Adrenal gland (tissue), 19 donors: ENCODE data around the gene MSH5. TPM values are rescaled to one million over a fixed set of nuclear protein-coding genes. Genes with fewer than 3 reads are reported as not detected.
A peak's percentile ranks its signal among the peaks of the same experiment; 100 is the strongest.

Experiments used
- DNase-seq, 7 donors: peaks; one replicate each; pipeline ENCODE4 v3.0.0-alpha.2; 2019 to 2020
- H3K27ac ChIP-seq, 5 donors: fragments of 200-600 bp; sonication (generic) in 4 of 5; 1 replicate in 3 of 5; 2 replicates in 2 of 5; pipeline versions ENCODE4 v1.5.1 to v1.8.0; 2016 to 2020; ENCODE audit warnings: mild to moderate bottlenecking in 1 of 5
- H3K27me3 ChIP-seq: fragments of 200-600 bp; 2 replicates; pipeline ENCODE4 v1.8.0; 2021
- H3K36me3 ChIP-seq, 2 donors: fragments of 200-600 bp; replicated peaks in 1 of 2; 1 replicate in 1 of 2; 2 replicates in 1 of 2; pipeline versions ENCODE4 v1.5.1 to v1.8.0; 2018 to 2022
- H3K4me1 ChIP-seq, 2 donors: fragments of 200-600 bp; replicated peaks in 1 of 2; 1 replicate in 1 of 2; 2 replicates in 1 of 2; pipeline versions ENCODE4 v1.5.1 to v1.8.0; 2018 to 2021
- H3K4me3 ChIP-seq, 4 donors: fragments of 200-600 bp; sonication (generic) in 3 of 4; one replicate each; pipeline ENCODE4 v1.5.1; 2016 to 2018
- H3K9me3 ChIP-seq, 3 donors: fragments of 200-600 bp; sonication (generic) in 1 of 3; replicated peaks in 1 of 3; 1 replicate in 2 of 3; 2 replicates in 1 of 3; pipeline versions ENCODE4 v1.5.1 to v1.8.0; 2016 to 2021
- POLR2A ChIP-seq, 2 donors: fragments of 450-650 bp; IDR thresholded peaks; one replicate each; pipeline ENCODE4 v1.6.1; 2017; ENCODE audit warnings: antibody characterized with exemption in 2 of 2, mild to moderate bottlenecking in 2 of 2, moderate library complexity in 1 of 2
- WGBS, 4 donors: extraction: QIAGEN DNeasy Blood & Tissue Kit in 2 of 4; methylation state at CpG; one replicate each; pipeline versions ENCODE4 v1.1.5 to v1.1.7; 2013 to 2017; 5-methylcytosine and 5-hydroxymethylcytosine counted together
- intact Hi-C, 2 donors: fragments of 100-400 bp; cut with DNase I; formaldehyde crosslinking; loops; one replicate each; pipeline versions ENCODE4 v1.14.1 to v1.15.0; 2022 to 2023
- long read RNA-seq, 10 donors: library from polyadenylated mRNA in 3 of 10; unstranded in 2 of 10; stranded (forward) in 1 of 10; transcript quantifications; one replicate each; pipeline ENCODE4 v2.0.0 and lab custom pipeline, GENCODE V29; 2021 to 2026
- polyA plus RNA-seq, 3 donors: library from polyadenylated mRNA; stranded (reverse); fragments of 200-250 nt in 2 of 3; fragments of 350-450 nt in 1 of 3; fragmentation: Illumina TruSeq in 1 of 3; extraction: RNeasy Lipid Tissue Mini Kit (QIAGEN cat#74804) in 1 of 3; gene quantifications; one replicate each; pipeline ENCODE4 v1.2.3, GENCODE V29; 2013 to 2014
- total RNA-seq, 9 donors: library from RNA; depleted of rRNA in 4 of 9; stranded (reverse); fragments of >200 nt in 4 of 9; fragments of 120-200 nt in 1 of 9; fragmentation: NEBNext Ultra II Directional in 1 of 9; extraction: Animal tissue kit (Norgen Biotek cat#: 25700) in 1 of 9; gene quantifications; one replicate each; pipeline versions ENCODE4 v1.1.0 to v1.2.4, GENCODE V29; 2013 to 2023
- TF ChIP-seq, protein P1 (sequence below), 6 experiments: fragments of 450-650 bp in 4 of 6; fragments of 200-600 bp in 2 of 6; sonication (generic) in 1 of 6; IDR thresholded peaks; 1 replicate in 5 of 6; 2 replicates in 1 of 6; pipeline versions ENCODE4 v1.5.1 to v1.8.0; 2016 to 2021; ENCODE audit warnings: antibody characterized with exemption in 6 of 6, mild to moderate bottlenecking in 2 of 6, moderate library complexity in 1 of 6
- donor health status: healthy with polysubstance abuse.
- donor health status: Bipolar disorder and iron deficiency.
- donor health status: DM: yes; HTN: yes; CAD: no.
- donor health status: DM: no; HTN: no; CAD: no.
- donor health status: DM: no; HTN: no; CAD: no.
- donor health status: DM: yes; HTN: yes; CAD: no.

The MSH5 gene
- 10 to 100 TPM in 3 of 9 donors, 1 to 10 TPM in 6; 3.0 to 16.7 (median 5.9) TPM for total RNA-seq
- 10 to 100 TPM in 2 of 3 donors, 1 to 10 TPM in 1; 3.6 to 24.5 (median 16.8) TPM for polyA plus RNA-seq
- long read RNA-seq, donor 1, partial matches to known transcripts: 0 of 1 reads
- long read RNA-seq, donor 1, other reads (novel, unspliced or antisense): 0 of 1 reads
- long read RNA-seq, donor 2, partial matches to known transcripts: 0 of 1 reads
- long read RNA-seq, donor 2, other reads (novel, unspliced or antisense): 0 of 1 reads
- long read RNA-seq, donor 3: 0 reads
- long read RNA-seq, donor 4: 0 reads
- long read RNA-seq, donor 5: 0 reads
- long read RNA-seq, donor 6: 0 reads
- long read RNA-seq, donor 7: 0 reads
- long read RNA-seq, donor 8: 0 reads
- long read RNA-seq, donor 9: 0 reads
- long read RNA-seq, donor 10: 0 reads

DNA sequence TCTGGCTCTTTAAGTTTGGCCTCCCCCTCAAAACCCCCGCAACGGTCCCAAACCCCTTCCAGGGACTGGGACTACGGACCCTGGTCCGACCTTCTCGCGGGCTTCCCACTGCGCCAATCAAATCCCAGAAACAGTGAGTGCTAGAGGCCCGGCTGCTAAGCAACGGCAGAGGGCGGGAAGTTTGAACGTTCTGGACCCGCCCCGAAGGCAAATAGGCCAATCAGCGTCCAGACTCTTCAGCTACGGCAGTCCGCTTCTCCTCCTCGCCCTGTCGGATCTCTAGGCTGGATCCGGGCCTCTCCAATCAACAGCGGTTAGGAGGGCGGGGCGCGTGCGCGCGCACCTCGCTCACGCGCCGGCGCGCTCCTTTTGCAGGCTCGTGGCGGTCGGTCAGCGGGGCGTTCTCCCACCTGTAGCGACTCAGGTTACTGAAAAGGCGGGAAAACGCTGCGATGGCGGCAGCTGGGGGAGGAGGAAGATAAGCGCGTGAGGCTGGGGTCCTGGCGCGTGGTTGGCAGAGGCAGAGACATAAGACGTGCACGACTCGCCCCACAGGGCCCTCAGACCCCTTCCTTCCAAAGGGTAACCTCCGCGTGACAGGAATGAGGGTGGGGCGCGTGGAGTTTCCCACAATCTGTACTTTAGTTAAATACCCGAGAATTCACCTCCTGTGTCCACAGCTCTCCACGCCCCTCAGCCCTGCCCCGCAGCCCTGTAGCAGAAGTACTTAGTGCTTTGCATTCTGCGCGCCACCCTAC, at the start of gene MSH5:
TSS of gene MSH5 (plus strand) at position 367 of the 758 bp plus-strand sequence. CDS start 462 bp downstream, outside the sequence.
- Histone ChIP-seq H3K4me3 (peak within 1 kb of the TSS in 3 of 4 donors; percentile 59 to 84 (median 63)), H3K4me1 (peaks cover 10 to 41% of the 10 kb centered on the region in 2 donors), H3K27me3 (no peaks in the 10 kb centered on the region), H3K27ac (peak within 1 kb of the TSS in 3 of 5 donors; percentile 30 to 65 (median 60)), H3K36me3 (no peaks in the 10 kb centered on the region), H3K9me3 (no peaks in the 10 kb centered on the region)
- WGBS, 4 donors: 0 to 1% (median 0%) methylated on average over 18 to 58 of the region's 58 CpGs
- TF ChIP-seq, protein P1, sequence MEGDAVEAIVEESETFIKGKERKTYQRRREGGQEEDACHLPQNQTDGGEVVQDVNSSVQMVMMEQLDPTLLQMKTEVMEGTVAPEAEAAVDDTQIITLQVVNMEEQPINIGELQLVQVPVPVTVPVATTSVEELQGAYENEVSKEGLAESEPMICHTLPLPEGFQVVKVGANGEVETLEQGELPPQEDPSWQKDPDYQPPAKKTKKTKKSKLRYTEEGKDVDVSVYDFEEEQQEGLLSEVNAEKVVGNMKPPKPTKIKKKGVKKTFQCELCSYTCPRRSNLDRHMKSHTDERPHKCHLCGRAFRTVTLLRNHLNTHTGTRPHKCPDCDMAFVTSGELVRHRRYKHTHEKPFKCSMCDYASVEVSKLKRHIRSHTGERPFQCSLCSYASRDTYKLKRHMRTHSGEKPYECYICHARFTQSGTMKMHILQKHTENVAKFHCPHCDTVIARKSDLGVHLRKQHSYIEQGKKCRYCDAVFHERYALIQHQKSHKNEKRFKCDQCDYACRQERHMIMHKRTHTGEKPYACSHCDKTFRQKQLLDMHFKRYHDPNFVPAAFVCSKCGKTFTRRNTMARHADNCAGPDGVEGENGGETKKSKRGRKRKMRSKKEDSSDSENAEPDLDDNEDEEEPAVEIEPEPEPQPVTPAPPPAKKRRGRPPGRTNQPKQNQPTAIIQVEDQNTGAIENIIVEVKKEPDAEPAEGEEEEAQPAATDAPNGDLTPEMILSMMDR (IDR thresholded peaks at IDR 0.05): no peak
- peak in 1 of 2 donors; percentile 8 for TF ChIP-seq POLR2A (IDR thresholded peaks at IDR 0.05)
- peak; percentile 98 to 100 (median 99) for DNase-seq
- intact Hi-C loops: loop anchor here in 1 of 2 donors (10.0 kb wide), 1 partner anchor 1675 kb away; the partner anchor contains the start of genes CUTA and PHF1

DNA sequence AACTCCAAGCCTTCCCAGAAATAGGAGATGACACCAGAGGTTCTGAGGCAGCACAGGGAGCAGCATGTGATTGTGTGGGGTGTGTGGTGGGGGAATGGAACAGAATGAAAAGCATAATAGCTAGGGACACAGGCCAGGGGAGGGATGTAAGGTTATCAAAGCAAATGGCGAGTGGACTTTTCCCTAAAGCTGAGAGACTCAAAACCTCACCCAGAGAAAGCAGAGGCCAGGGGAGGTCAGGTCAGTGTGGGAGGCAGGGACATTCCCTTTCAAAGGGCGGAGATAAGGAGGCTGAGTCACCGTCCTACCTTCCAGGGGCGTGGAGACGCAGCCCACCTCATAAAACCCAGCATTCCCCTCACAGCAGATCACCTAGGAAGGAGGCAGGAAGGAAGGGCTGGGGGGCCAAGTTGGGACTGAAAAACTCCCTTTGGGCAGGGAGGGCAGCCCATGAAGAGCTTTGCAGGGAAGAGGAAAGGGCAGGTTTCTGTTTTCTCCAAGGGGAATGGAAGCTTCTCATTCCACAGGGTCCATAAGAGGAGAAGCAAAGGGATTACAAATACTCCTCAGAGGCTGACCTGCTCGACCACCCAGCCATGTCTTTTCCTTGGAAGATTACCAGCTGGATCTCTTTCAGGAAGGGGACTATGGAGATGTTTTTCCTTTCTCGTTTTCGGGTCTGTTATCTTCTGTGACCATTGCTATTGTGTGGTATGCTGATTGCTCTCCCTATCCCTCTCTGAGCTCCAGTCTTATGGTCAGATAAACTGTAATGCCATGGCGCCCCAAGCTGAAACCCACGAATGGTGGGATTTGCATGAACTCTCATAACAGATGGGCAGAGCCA, 49.4 kb upstream of the MSH5 start:
- H3K27me3 ChIP-seq: no peaks in the 10 kb centered on the region
- TF ChIP-seq, protein P1 (IDR thresholded peaks at IDR 0.05): no peak
- H3K27ac ChIP-seq: no peak overlapping the region
- WGBS, 4 donors: 61 to 72% (median 64%) methylated on average over 10 of the region's 10 CpGs
- intact Hi-C loops: no loop called here
- H3K4me1 ChIP-seq: no peaks in the 10 kb centered on the region
- no peak for DNase-seq
- no peak overlapping the region for H3K4me3 ChIP-seq
- peaks cover 0 to 97% of the 10 kb centered on the region in 2 donors for H3K36me3 ChIP-seq
- H3K9me3 ChIP-seq: no peaks in the 10 kb centered on the region

DNA sequence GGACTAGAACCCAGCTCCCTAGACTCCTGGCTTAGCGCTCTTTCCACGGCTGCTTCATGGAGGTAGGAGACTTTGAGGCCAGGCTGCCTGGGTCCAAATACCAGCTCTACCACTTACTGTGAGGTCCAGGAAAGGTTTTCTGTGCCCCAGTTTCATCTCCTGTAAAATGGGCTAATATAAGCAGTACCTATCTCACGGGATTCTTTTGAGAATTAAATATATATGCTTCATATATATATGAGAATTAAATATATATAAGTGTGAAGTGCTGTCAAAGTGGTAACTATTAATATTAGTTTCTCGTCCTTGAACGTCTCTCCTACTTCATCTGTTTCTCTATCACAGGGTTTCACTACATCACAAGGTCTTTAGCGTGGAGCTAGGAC, 48.7 kb upstream of the MSH5 start:
- WGBS, 4 donors: 86 to 89% (median 88%) methylated on average over 6 of the region's 6 CpGs
- Histone ChIP-seq H3K4me3 (no peak overlapping the region), H3K36me3 (peaks cover 0 to 99% of the 10 kb centered on the region in 2 donors), H3K4me1 (no peaks in the 10 kb centered on the region), H3K27ac (no peak overlapping the region), H3K9me3 (no peaks in the 10 kb centered on the region), H3K27me3 (no peaks in the 10 kb centered on the region)
- intact Hi-C loops: no loop called here
- DNase-seq: no peak
- TF ChIP-seq, protein P1 (IDR thresholded peaks at IDR 0.05): no peak
- no peak for TF ChIP-seq POLR2A (IDR thresholded peaks at IDR 0.05)
